Upper lobe of left lung (tissue), 6 donors: ENCODE data around the gene FGF14. TPM values are rescaled to one million over a fixed set of nuclear protein-coding genes. Genes with fewer than 3 reads are reported as not detected.

ENCODE experiments used
- ATAC-seq, 2 donors: fragments of 200-7000 bp; cut with Tn5 transposase; one replicate each; pipeline ENCODE4 v1.9.1; 2022; ENCODE audit warnings: mild to moderate bottlenecking in 2 of 2, moderate library complexity in 2 of 2; ENCODE audit not compliant: low FRiP score in 2 of 2
- DNase-seq, 2 donors: peaks; one replicate each; pipeline ENCODE4 v3.0.0-alpha.2; 2019 to 2020
- H3K27ac ChIP-seq, 4 donors: fragments of 200-600 bp; sonication (generic); one replicate each; pipeline ENCODE4 v1.5.1; 2016 to 2019
- H3K27me3 ChIP-seq, 4 donors: fragments of 200-600 bp; sonication (generic); one replicate each; pipeline ENCODE4 v1.5.1; 2017 to 2019
- H3K36me3 ChIP-seq, 4 donors: fragments of 200-600 bp; sonication (generic); one replicate each; pipeline ENCODE4 v1.5.1; 2016 to 2019
- H3K4me1 ChIP-seq, 4 donors: fragments of 200-600 bp; sonication (generic); one replicate each; pipeline ENCODE4 v1.5.1; 2018 to 2019
- H3K4me3 ChIP-seq, 4 donors: fragments of 200-600 bp; sonication (generic); one replicate each; pipeline ENCODE4 v1.5.1; 2017 to 2019; ENCODE audit warnings: mild to moderate bottlenecking in 2 of 4, moderate library complexity in 1 of 4
- H3K9me3 ChIP-seq, 4 donors: fragments of 200-600 bp; sonication (generic); one replicate each; pipeline ENCODE4 v1.5.1; 2018 to 2019
- CTCF ChIP-seq, 6 experiments: fragments of 450-650 bp in 4 of 6; fragments of 200-600 bp in 2 of 6; sonication (generic) in 2 of 6; IDR thresholded peaks; one replicate each; pipeline ENCODE4 v1.5.1; 2016 to 2019; ENCODE audit warnings: antibody characterized with exemption in 6 of 6
- EP300 ChIP-seq, 4 donors: sonication (generic); formaldehyde crosslinking; IDR thresholded peaks; one replicate each; pipeline ENCODE4 v1.5.1; 2017; ENCODE audit warnings: antibody characterized with exemption in 4 of 4, control low read depth in 2 of 4
- POLR2A ChIP-seq, 4 donors: fragments of 450-650 bp; IDR thresholded peaks; one replicate each; pipeline ENCODE4 v1.5.1; 2016 to 2017; ENCODE audit warnings: antibody characterized with exemption in 4 of 4, mild to moderate bottlenecking in 2 of 4
- POLR2AphosphoS5 ChIP-seq, 2 donors: sonication (generic); formaldehyde crosslinking; IDR thresholded peaks; one replicate each; pipeline ENCODE4 v1.5.1; 2017; ENCODE audit warnings: antibody characterized with exemption in 2 of 2
- WGBS, 2 donors: methylation state at CpG; one replicate each; pipeline ENCODE4 v1.1.5; 2017 to 2018; 5-methylcytosine and 5-hydroxymethylcytosine counted together
- total RNA-seq, 6 donors: library from RNA; depleted of rRNA in 4 of 6; stranded (reverse); fragments of >200 nt in 4 of 6; gene quantifications; one replicate each; pipeline versions ENCODE4 v1.1.0 to v1.2.1, GENCODE V29; 2016 to 2021
- donor health status: DM: no; HTN: no; CAD: no; lungs with moderate emphysema.
- donor health status: DM: no; HTN: yes; CAD: no; lungs with severe emphysema.

The FGF14 gene
- total RNA-seq, 6 donors from 2014 or later = 0.80 to 8.4 (median 4.1) TPM

- TF ChIP-seq POLR2AphosphoS5 (IDR thresholded peaks at IDR 0.05) (no peak), CTCF (IDR thresholded peaks at IDR 0.05) (no peak), EP300 (IDR thresholded peaks at IDR 0.05) (no peak), POLR2A (IDR thresholded peaks at IDR 0.05) (no peak)
- no peak overlapping the region for H3K27ac ChIP-seq
- no peak overlapping the region for H3K4me3 ChIP-seq
- ATAC-seq = no peak
- DNase-seq = no peak
- no peaks in the 10 kb centered on the region for H3K4me1 ChIP-seq
- H3K36me3 ChIP-seq = no peaks in the 10 kb centered on the region
- no peaks in the 10 kb centered on the region for H3K27me3 ChIP-seq
- H3K9me3 ChIP-seq = no peaks in the 10 kb centered on the region
Observed at GRCh38 chr13:101967781-101968180, 434.1 kb downstream of the FGF14 start.

GRCh38 chr13:101967216-101967615, 434.6 kb downstream of the FGF14 start:
- DNase-seq (no peak), ATAC-seq (no peak)
- Histone ChIP-seq H3K4me1 (no peaks in the 10 kb centered on the region), H3K27ac (no peak overlapping the region), H3K9me3 (no peaks in the 10 kb centered on the region), H3K4me3 (no peak overlapping the region), H3K36me3 (no peaks in the 10 kb centered on the region), H3K27me3 (no peaks in the 10 kb centered on the region)
- TF ChIP-seq POLR2A (IDR thresholded peaks at IDR 0.05) (no peak), POLR2AphosphoS5 (IDR thresholded peaks at IDR 0.05) (no peak), EP300 (IDR thresholded peaks at IDR 0.05) (no peak), CTCF (IDR thresholded peaks at IDR 0.05) (no peak)

GRCh38 chr13:101965096-101965495, 436.8 kb downstream of the FGF14 start:
- no peak for ATAC-seq

GRCh38 chr13:101959016-101959415, 442.8 kb downstream of the FGF14 start:
- no peak overlapping the region for H3K4me3 ChIP-seq
- ATAC-seq (no peak), DNase-seq (no peak)
- TF ChIP-seq CTCF (IDR thresholded peaks at IDR 0.05) = no peak
- TF ChIP-seq POLR2AphosphoS5 (IDR thresholded peaks at IDR 0.05) = no peak
- no peak for TF ChIP-seq EP300 (IDR thresholded peaks at IDR 0.05)
- no peak for TF ChIP-seq POLR2A (IDR thresholded peaks at IDR 0.05)
- peaks cover 0 to 5% (median 0%) of the 10 kb centered on the region in 4 donors for H3K4me1 ChIP-seq
- no peaks in the 10 kb centered on the region for H3K9me3 ChIP-seq
- no peaks in the 10 kb centered on the region for H3K27me3 ChIP-seq
- no peak overlapping the region for H3K27ac ChIP-seq
- WGBS, 2 donors = 72 to 73% methylated on average over 5 of the region's 5 CpGs
- no peaks in the 10 kb centered on the region for H3K36me3 ChIP-seq

More at GRCh38 chr13:101965096-101965495, 436.8 kb downstream of the FGF14 start:
- Histone ChIP-seq H3K4me1 (no peaks in the 10 kb centered on the region), H3K27me3 (no peaks in the 10 kb centered on the region), H3K36me3 (no peaks in the 10 kb centered on the region), H3K9me3 (no peaks in the 10 kb centered on the region), H3K27ac (no peak overlapping the region), H3K4me3 (no peak overlapping the region)
- 61 to 63% methylated on average over 5 of the region's 5 CpGs for WGBS, 2 donors
- DNase-seq = no peak
- TF ChIP-seq POLR2A (IDR thresholded peaks at IDR 0.05) = no peak
- no peak for TF ChIP-seq EP300 (IDR thresholded peaks at IDR 0.05)
- no peak for TF ChIP-seq CTCF (IDR thresholded peaks at IDR 0.05)
- TF ChIP-seq POLR2AphosphoS5 (IDR thresholded peaks at IDR 0.05) = no peak

- WGBS, 2 donors = 37 to 45% methylated on average over 3 of the region's 3 CpGs
- DNase-seq = no peak
- Histone ChIP-seq H3K27ac (no peak overlapping the region), H3K27me3 (no peaks in the 10 kb centered on the region), H3K36me3 (no peaks in the 10 kb centered on the region), H3K4me1 (peaks cover 0 to 5% (median 0%) of the 10 kb centered on the region in 4 donors), H3K4me3 (no peak overlapping the region), H3K9me3 (no peaks in the 10 kb centered on the region)
- ATAC-seq = no peak
- TF ChIP-seq POLR2A (IDR thresholded peaks at IDR 0.05) (no peak), CTCF (IDR thresholded peaks at IDR 0.05) (no peak), EP300 (IDR thresholded peaks at IDR 0.05) (no peak), POLR2AphosphoS5 (IDR thresholded peaks at IDR 0.05) (no peak)
Observed at GRCh38 chr13:101955764-101956163, 446.1 kb downstream of the FGF14 start.
